Esophagus muscularis mucosa (tissue), 4 donors: ENCODE data around the gene ABHD18. TPM values are rescaled to one million over a fixed set of nuclear protein-coding genes. Genes with fewer than 3 reads are reported as not detected.

ENCODE experiments used
- DNase-seq: peaks from one replicate; pipeline ENCODE4 v3.0.0-alpha.2; 2017; ENCODE audit errors: extremely low spot score
- H3K27ac ChIP-seq, 4 donors: fragments of 200-600 bp; sonication (generic); replicated peaks in 1 of 4; 1 replicate in 3 of 4; 2 replicates in 1 of 4; pipeline ENCODE4 v1.5.1; 2016 to 2019; ENCODE audit warnings: mild to moderate bottlenecking in 1 of 4
- H3K27me3 ChIP-seq, 4 donors: fragments of 200-600 bp; sonication (generic); one replicate each; pipeline versions ENCODE4 v1.5.1 to v1.6.0; 2016 to 2019
- H3K36me3 ChIP-seq, 4 donors: fragments of 200-600 bp; sonication (generic); one replicate each; pipeline ENCODE4 v1.5.1; 2016 to 2019
- H3K4me1 ChIP-seq, 4 donors: fragments of 200-600 bp; sonication (generic); one replicate each; pipeline ENCODE4 v1.5.1; 2016 to 2019
- H3K4me3 ChIP-seq, 4 donors: fragments of 200-600 bp; sonication (generic); 1 replicate in 2 of 4; 2 replicates in 2 of 4; pipeline ENCODE4 v1.5.1; 2016 to 2019; ENCODE audit warnings: mild to moderate bottlenecking in 4 of 4, moderate library complexity in 1 of 4
- H3K9me3 ChIP-seq, 4 donors: fragments of 200-600 bp; sonication (generic); 1 replicate in 3 of 4; 2 replicates in 1 of 4; pipeline ENCODE4 v1.5.1; 2016 to 2019
- CTCF ChIP-seq, 3 experiments: fragments of 200-600 bp in 2 of 3; fragments of 450-650 bp in 1 of 3; sonication (generic) in 2 of 3; IDR thresholded peaks; one replicate each; pipeline ENCODE4 v1.5.1; 2017 to 2019; ENCODE audit warnings: antibody characterized with exemption in 3 of 3, mild to moderate bottlenecking in 2 of 3, moderate library complexity in 1 of 3
- EP300 ChIP-seq: sonication (generic); formaldehyde crosslinking; IDR thresholded peaks from one replicate; pipeline ENCODE4 v1.6.1; 2017; ENCODE audit warnings: antibody characterized with exemption
- POLR2A ChIP-seq: fragments of 450-650 bp; IDR thresholded peaks from one replicate; pipeline ENCODE4 v1.6.1; 2017; ENCODE audit warnings: antibody characterized with exemption, moderate library complexity, mild to moderate bottlenecking, low read depth
- POLR2AphosphoS5 ChIP-seq, 2 donors: sonication (generic); formaldehyde crosslinking; IDR thresholded peaks; one replicate each; pipeline ENCODE4 v1.6.1; 2017; ENCODE audit warnings: antibody characterized with exemption in 2 of 2
- WGBS: methylation state at CpG from one replicate; pipeline ENCODE4 v1.1.5; 2018; 5-methylcytosine and 5-hydroxymethylcytosine counted together
- intact Hi-C: fragments of 100-400 bp; cut with DNase I; formaldehyde crosslinking; loops from one replicate; pipeline ENCODE4 v1.15.1; 2023
- total RNA-seq, 4 donors: library from RNA; depleted of rRNA; stranded (reverse); fragments of >200 nt; gene quantifications; one replicate each; pipeline versions ENCODE4 v1.1.0 to v1.2.1, GENCODE V29; 2016

ABHD18 gene
- total RNA-seq: 1 to 10 TPM; 4.7 to 10.0 (median 7.1) TPM

- Histone ChIP-seq H3K36me3 (no peaks in the 10 kb centered on the region), H3K27ac (peak within 1 kb of the TSS; percentile 93 to 98 (median 95)), H3K4me1 (peaks cover 11 to 33% (median 23%) of the 10 kb centered on the region in 4 donors), H3K4me3 (peak within 1 kb of the TSS; percentile 85 to 96 (median 90)), H3K27me3 (no peaks in the 10 kb centered on the region), H3K9me3 (no peaks in the 10 kb centered on the region)
- 0% methylated on average over 9 of the region's 69 CpGs for WGBS
- DNase-seq: peak; percentile 99
- peak; percentile 36 to 54 (median 42) for TF ChIP-seq CTCF (IDR thresholded peaks at IDR 0.05)
- TF ChIP-seq EP300: no peak
- TF ChIP-seq POLR2A: peak; percentile 34
- TF ChIP-seq POLR2AphosphoS5 (IDR thresholded peaks at IDR 0.05): peak; percentile 92 to 99
- intact Hi-C loops: loop anchor here (1.0 to 10.0 kb wide), 2 partner anchors 96 to 330 kb away; partner anchors contain the start of genes INTU and LARP1B
These were observed at the start of gene ABHD18, which contains the start of gene MFSD8 for GRCh38 chr4:127965062-127965802. TSS of gene ABHD18 (plus strand) at chr4:127965406. CDS start at chr4:127982956, 17,550 bp downstream. TSS of gene MFSD8 (minus strand) at chr4:127965173. CDS start at chr4:127965133, 40 bp downstream.

- peaks cover 18 to 48% (median 26%) of the 10 kb centered on the region in 4 donors for H3K36me3 ChIP-seq
These were observed 48.7 kb upstream of the ABHD18 start for GRCh38 chr4:127916512-127916911.

GRCh38 chr4:127917151-127917550, 48.1 kb upstream of the ABHD18 start:
- H3K4me1 ChIP-seq: no peaks in the 10 kb centered on the region
- H3K9me3 ChIP-seq: no peaks in the 10 kb centered on the region
- intact Hi-C loops: no loop called here
- no peak for DNase-seq
- TF ChIP-seq POLR2AphosphoS5 (IDR thresholded peaks at IDR 0.05) (no peak), POLR2A (no peak), CTCF (IDR thresholded peaks at IDR 0.05) (no peak), EP300 (no peak)
- H3K27me3 ChIP-seq: no peaks in the 10 kb centered on the region
- H3K27ac ChIP-seq: no peak overlapping the region
- no peak overlapping the region for H3K4me3 ChIP-seq
- H3K36me3 ChIP-seq: peaks cover 20 to 52% (median 30%) of the 10 kb centered on the region in 4 donors

More at GRCh38 chr4:127916512-127916911, 48.7 kb upstream of the ABHD18 start:
- intact Hi-C loops: no loop called here
- Histone ChIP-seq H3K27ac (no peak overlapping the region), H3K9me3 (no peaks in the 10 kb centered on the region), H3K27me3 (no peaks in the 10 kb centered on the region), H3K4me3 (no peak overlapping the region), H3K4me1 (no peaks in the 10 kb centered on the region)
- no peak for TF ChIP-seq POLR2A
- TF ChIP-seq POLR2AphosphoS5 (IDR thresholded peaks at IDR 0.05): no peak
- TF ChIP-seq EP300: no peak
- no peak for TF ChIP-seq CTCF (IDR thresholded peaks at IDR 0.05)
- DNase-seq: no peak
- WGBS: 97% methylated on average over 3 of the region's 3 CpGs

DNA sequence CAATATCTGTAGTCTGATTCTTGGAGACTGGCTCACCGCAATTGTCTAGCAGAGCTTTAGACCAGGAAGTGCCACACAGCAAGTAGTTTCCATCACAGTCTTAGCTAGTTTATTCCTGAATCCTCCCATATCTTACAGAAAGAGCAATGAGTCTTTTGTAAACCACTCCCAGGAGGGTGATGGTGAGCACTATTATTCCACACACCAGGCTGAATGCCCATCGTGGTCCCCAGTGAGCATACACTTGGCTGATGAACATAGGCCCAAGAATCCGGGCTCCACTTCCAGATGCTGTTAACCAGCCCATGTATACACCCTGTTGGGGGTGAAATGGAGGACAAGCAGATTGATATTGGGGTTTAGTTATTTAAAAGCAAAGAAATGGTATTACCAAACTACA, 44.7 kb upstream of the ABHD18 start:
- DNase-seq: no peak
- no peak overlapping the region for H3K27ac ChIP-seq
- H3K4me3 ChIP-seq: no peak overlapping the region
- H3K9me3 ChIP-seq: no peaks in the 10 kb centered on the region
- TF ChIP-seq POLR2A (no peak), CTCF (IDR thresholded peaks at IDR 0.05) (no peak), POLR2AphosphoS5 (IDR thresholded peaks at IDR 0.05) (no peak), EP300 (no peak)
- WGBS: 91% methylated on average over 3 of the region's 3 CpGs
- intact Hi-C loops: no loop called here
- H3K36me3 ChIP-seq: peaks cover 20 to 70% (median 30%) of the 10 kb centered on the region in 4 donors
- no peaks in the 10 kb centered on the region for H3K4me1 ChIP-seq
- no peaks in the 10 kb centered on the region for H3K27me3 ChIP-seq
